Measurements from ENCODE around the gene LRSAM1. TPM values are rescaled to one million over a fixed set of nuclear protein-coding genes. Genes with fewer than 3 reads are reported as not detected.
"Not testable (repeated sequence)": the region's sequence is repeated elsewhere in the genome, so short reads cannot be mapped to it uniquely, and the experiment has no call there.

LRSAM1 gene
- total and polyA plus RNA-seq, 2 of the 8 experiments (the other 6 are each of a cell fraction or from before 2014, with no cell fraction given): 9.7 to 18.3 TPM

DNA sequence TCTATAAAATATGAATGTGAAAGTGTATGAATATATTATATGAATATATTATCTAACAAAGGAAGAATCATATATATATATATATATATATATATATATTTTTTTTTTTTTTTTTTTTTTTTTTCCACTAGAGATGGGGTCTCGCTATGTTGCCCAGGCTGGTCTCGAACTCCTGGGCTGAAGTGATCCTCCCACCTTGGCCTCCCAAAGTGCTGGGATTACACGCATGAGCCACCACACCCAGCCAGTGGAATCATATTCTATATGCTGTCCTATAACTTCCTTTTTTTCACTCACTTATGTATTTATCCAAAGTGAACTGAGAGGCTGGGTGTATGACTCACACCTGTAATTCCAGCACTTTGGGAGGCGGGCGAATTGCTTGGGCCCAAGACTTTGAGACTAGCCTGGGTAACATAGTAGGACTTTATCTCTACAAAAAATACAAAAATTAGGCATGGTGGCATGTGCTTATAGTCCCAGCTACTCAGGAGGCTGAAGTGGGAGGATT, 15.2 kb downstream of the LRSAM1 start:
- not testable (repeated sequence) for H2BK15ac ChIP-seq (ENCODE audit: low read length); H3K9ac ChIP-seq (replicated peaks in 1 of 4; ENCODE audit: extremely low read depth in 1 of 4, low read depth in 3 of 4, low read length in 3 of 4); H2BK120ac ChIP-seq (replicated peaks; ENCODE audit: low read depth, low read length); H3K23ac ChIP-seq (ENCODE audit: insufficient read length); H3K27ac ChIP-seq (ENCODE audit: low read depth, low read length); H3K79me2 ChIP-seq (ENCODE audit: control insufficient read depth in 1 of 2, insufficient read depth in 2 of 2, low read length in 2 of 2); H3K9me3 ChIP-seq (ENCODE audit: insufficient read depth in 2 of 2, low read depth in 1 of 2, low read length in 1 of 2); H2BK5ac ChIP-seq (ENCODE audit: low read depth, low read length); H3K27me3 ChIP-seq (replicated peaks in 1 of 4; ENCODE audit: control insufficient read depth in 3 of 4, extremely low read depth in 1 of 4, insufficient read depth in 3 of 4, low read length in 3 of 4); H4K20me1 ChIP-seq (replicated peaks in 1 of 2; ENCODE audit: control insufficient read depth in 1 of 2, insufficient read depth in 2 of 2, low read length in 2 of 2); H3K4me2 ChIP-seq (ENCODE audit: insufficient read depth in 1 of 2, low read depth in 2 of 2, low read length in 2 of 2); H3K4me1 ChIP-seq (replicated peaks in 1 of 4; ENCODE audit: control insufficient read depth in 3 of 4, insufficient read depth in 4 of 4, low read length in 3 of 4); H2AK5ac ChIP-seq (ENCODE audit: low read depth, low read length); H3K23me2 ChIP-seq (ENCODE audit: low read depth, low read length); H3K4ac ChIP-seq (replicated peaks; ENCODE audit: insufficient read length, low read depth, low read length); H2AFZ ChIP-seq (ENCODE audit: low read length); FAIRE-seq; DNase-seq (ENCODE audit: low read depth in 1 of 2, low spot score in 2 of 2); H4K91ac ChIP-seq (replicated peaks; ENCODE audit: insufficient read length, low read length); H4K5ac ChIP-seq (ENCODE audit: insufficient read length, low read depth, low read length); H4K8ac ChIP-seq (ENCODE audit: extremely low read depth, insufficient read depth, low read length); H2BK12ac ChIP-seq (ENCODE audit: low read depth, low read length); H2BK20ac ChIP-seq (ENCODE audit: low read length); H3K79me1 ChIP-seq (ENCODE audit: low read depth, low read length); H3K14ac ChIP-seq (ENCODE audit: insufficient read length); H3K18ac ChIP-seq (ENCODE audit: extremely low read depth, low read length); H3K4me3 ChIP-seq (ENCODE audit: extremely low read depth in 1 of 4, insufficient read depth in 2 of 4, low read depth in 3 of 4, low read length in 4 of 4); H3K56ac ChIP-seq (replicated peaks; ENCODE audit: insufficient read length, low read depth, low read length)
- H3K36me3 ChIP-seq (ENCODE audit: control insufficient read depth in 2 of 4, insufficient read depth in 4 of 4, low read length in 3 of 4): peaks cover 5 to 14% (median 8%) of the 10 kb centered on the region in 4 experiments; a peak in 6 of 8 replicates
- POLR2A ChIA-PET (ENCODE audit: partially characterized antibody): interaction anchor here (0.7 to 1.8 kb wide), 3 partner anchors 16 to 87 kb away, joined by 3 to 7 read pairs (median 4); partner anchors contain the start of genes LRSAM1 and RPL12
- WGBS, 2 experiments (ENCODE audit: extremely low coverage in 1 of 2, insufficient coverage in 1 of 2, insufficient read length in 1 of 2, insufficient replicate concordance in 2 of 2, low coverage in 1 of 2, low lambda C conversion rate in 2 of 2, missing lambda C conversion rate in 1 of 2): 95% methylated on average over 5 of the region's 5 CpGs; no CpG with 5 or more reads in 1 of the 2 experiments
- CTCF ChIA-PET (ENCODE audit: partially characterized antibody): interaction anchor here (1.3 to 1.5 kb wide), 2 partner anchors 11 to 403 kb away, joined by 5 to 6 read pairs; no protein-coding TSS in a partner anchor

All from H1 (cell line).